Kidney tubule cell (primary cell): ENCODE data around the gene MAP1A.
"Not testable (repeated sequence)": the region's sequence is repeated elsewhere in the genome, so short reads cannot be mapped to it uniquely, and the experiment has no call there.

Source experiments
- DNase-seq: peaks from one replicate; pipeline ENCODE4 v3.0.0-alpha.2; 2018; ENCODE audit warnings: low spot score

Gene MAP1A

DNA sequence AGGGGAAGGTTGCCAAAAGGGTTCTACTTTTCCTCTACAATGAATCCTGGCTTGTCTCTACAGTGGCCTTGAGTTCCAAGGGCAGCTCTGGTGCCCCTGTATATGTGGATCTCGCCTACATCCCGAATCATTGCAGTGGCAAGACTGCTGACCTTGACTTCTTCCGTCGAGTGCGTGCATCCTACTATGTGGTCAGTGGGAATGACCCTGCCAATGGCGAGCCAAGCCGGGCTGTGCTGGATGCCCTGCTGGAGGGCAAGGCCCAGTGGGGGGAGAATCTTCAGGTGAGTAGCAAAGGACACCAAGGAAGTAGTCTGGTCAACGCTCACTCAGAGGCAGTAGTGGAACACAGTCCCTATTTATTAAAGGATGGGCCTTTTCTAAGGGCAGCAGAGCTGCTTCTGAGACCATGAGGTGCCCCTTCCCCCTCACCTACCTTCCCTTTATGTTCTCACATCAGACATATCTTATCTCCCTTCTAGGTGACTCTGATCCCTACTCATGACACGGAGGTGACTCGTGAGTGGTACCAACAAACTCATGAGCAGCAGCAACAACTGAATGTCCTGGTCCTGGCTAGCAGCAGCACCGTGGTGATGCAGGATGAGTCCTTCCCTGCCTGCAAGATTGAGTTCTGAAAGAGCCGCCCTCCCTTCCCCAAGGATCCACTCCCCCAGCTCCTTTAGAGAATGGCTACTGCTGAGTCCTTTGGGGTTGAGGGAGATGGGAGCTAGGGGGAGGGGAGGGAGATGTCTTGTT, 12.4 kb downstream of the MAP1A start:
- peak; percentile 46 for DNase-seq

DNA sequence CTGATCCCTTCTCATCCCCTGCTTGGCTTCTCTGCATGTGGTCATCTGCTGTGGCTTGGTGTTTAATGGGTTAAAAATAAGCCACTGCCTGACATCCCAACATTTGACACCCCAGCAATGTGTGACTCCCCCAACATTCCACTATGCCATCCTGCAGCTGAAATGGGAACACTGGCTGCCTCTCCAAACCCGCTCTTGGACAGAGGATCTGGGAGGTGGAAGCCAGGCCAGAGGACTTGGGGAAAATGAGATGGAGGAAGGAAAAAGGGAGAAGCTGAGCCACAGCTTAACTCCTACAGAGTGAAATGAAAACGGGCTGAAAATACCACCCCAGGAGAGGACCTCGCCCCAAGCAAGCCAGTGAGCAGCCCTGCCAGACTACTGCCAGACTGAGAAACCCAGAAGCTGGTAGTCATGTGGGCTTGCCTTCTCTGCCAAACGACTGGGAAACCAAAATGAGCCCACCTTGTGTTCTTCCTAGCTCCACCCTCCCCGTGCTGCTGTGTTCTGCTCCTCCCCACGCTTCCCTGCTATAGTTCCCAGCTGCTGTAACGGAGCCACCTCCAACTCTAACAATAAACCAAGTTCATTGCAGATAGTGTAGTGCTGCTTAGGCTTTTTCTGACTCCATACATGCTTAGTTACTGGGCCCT, 13.7 kb downstream of the MAP1A start:
- no peak for DNase-seq

DNA sequence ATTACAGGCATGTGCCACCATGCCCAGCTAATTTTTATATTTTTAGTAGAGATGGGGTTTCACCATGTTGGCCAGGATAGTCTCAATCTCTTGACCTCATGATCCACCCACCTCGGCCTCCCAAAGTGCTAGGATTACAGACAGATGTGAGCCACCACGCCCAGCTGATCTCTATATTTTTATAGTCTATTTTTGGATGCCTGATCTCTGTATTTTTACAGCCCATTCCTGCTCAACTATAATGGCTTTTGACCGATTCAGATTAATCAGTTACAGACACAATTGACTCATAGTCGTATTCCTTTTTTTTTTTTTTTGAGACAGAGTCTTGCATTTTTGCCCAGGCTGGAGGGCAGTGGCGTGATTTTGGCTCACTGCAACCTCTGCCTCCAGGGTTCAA, 15.4 kb downstream of the MAP1A start:
- peak; percentile 76 for DNase-seq

DNA sequence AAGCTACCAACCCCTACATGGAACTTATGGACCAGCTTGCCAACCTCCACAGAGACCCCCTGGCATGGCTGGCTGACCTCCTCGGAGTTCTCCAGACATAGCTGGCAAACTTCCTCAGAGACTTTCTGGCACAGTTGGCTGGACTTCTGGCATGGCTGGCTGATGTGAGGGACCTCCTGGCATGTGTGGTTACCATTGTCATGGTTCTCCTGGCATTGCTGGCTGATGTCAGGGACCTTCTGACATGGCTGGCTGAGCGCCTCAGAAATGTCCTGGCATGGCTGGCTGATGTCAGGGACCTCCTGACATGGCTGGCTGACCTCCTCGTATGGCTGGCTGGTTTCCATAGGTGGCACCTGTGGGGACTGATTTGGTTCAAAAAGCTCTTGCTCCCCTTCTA, 17.5 kb downstream of the MAP1A start:
- DNase-seq: peak; percentile 86

DNA sequence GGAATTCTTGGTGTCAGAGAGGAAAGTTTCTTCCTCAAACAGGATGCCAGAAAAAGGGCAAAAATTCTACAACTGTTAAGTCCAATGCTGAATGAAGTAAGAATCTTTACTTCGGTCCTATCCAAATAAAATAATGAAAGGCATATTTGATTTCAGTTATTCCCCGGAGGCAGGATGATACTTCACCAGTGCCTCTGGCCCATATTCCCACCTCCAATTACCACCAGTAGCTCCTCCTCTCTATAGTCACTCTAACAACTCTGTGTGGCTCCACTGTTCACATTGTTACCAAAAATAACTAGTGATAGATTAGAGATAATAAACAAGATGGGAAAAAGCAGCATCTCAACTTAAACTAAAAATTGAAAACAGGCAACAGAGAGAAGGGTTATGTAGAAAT, 20.7 kb downstream of the MAP1A start:
- DNase-seq: no peak

DNA sequence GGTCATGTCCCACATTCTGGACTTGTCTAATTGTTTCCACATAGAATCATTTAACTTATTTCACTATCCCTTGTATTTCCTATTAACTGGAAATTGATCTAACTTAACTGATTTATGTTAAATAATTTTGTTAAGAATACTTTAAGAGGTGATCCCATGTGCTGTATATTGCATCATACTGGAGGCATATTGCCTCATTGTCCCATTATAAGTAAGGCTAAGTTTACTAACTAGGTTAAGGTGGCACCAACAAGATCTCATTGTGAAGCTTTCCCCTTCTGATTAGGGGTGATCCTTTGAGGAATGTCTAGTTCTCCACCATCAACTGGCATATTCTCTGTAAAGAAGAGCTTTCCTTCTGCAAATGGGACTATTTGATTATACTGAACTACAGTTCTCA, 24.4 kb downstream of the MAP1A start:
- no peak for DNase-seq

DNA sequence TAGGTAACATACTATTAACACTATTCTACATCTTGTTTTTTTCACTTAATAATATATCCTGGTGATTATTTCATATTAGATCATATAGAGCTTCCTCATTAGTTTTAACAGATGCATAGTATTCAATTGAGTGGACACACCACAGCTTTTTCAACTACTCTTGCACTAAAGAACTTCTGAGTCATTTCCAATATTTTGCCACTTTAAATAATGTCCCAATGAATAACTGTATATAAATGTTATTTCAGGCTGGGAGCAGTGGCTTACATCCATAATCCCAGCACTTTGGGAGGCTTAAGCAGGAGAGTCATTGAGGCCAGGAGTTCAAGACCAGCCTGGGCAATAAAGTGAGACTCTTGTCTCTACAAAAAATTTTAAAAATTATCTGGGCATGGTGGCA, 26.9 kb downstream of the MAP1A start:
- no peak for DNase-seq

DNA sequence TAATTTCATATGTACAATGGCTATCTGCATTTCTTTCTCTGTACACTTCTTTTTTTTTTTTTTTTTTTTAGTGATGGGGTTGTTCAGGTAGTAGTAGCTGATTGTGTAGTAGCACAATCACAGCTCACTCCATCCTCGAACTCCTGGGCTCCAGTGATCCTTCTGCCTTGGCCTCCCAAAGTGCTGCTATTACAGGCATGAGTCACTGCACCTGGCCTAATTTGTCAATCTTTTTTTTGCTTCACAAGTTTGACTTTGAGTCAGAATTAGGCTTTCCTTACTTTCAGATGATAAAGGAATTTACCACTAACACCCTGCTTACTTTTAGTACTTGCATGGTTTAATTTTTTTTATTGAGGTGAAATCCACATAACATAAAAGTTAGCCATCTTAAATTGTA, 28.0 kb downstream of the MAP1A start:
- no peak for DNase-seq

DNA sequence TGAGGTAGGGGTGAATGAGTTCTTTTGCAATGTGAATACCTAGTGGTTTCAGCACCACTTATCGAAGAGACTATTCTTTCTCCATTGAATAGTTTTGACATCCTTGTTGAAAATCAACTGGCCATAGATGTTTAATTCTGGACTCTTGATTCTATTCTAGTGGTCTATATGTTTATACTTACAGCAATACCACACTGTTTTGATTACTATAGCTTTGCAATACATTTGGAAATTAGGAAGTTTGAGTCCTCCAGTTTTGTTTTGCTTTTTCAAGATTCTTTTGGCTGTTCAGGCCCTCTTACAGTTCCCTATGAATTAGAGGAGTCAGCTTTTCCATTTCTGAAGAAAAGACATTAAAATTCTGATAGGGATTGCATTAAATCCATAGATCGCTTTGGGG, 30.1 kb downstream of the MAP1A start:
- DNase-seq: no peak

DNA sequence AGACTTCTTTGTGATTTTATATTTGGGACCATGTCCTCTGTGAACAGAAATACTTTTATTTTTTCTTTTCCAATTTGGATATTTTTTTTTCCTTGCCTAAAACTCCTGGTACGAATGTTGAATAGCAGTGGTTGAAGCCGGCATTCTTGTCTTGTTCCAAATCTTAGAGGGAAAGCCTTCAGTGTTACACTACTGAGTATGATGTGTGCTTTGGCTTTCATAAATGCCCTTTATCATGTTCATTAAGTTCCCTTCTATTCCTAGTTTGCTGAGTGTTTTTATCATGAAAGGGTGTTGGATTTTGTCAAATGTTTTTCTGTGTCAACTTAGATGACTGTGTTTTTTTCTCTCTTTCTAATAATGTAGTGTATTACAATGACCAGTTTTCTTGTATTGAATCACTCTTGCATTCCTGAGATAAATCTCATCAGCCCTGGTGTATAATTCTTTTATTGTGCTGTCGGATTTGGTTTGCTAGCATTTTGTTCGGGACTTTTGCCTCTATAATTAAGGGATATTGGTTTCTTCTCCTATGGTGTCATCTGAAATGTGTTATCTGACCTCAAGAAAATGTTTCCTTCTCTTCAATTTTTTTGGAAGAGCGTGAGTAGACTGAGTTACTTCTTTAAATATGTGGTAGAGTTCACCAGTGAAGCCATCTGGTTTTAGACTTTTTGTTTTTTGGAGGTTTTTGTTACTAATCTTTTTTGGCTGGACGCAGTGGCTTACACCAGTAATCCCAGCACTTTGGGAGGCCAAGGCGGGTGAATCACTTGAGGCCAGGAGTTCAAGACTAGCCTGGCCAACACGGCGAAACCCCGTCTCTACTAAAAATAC, 33.3 kb downstream of the MAP1A start:
- DNase-seq: no peak

DNA sequence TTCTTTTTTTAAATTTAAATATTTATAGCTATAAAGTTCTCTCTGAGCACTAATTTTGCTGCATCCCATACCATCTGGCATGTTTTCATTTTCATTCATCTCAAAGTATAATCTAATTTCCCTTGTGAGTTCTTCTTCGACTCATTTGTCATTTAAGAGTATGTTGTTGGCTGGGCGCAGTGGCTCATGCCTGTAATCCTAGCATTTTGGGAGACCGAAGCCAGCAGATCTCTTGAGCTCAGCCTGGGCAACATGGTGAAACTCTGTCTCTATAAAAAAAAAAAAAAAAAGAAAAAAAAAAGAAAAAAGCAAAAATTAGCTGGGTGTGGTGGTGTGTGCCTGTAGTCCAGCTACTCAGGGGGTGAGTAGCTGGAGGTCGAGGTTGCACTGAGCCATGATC, 34.8 kb downstream of the MAP1A start:
- DNase-seq: no peak

DNA sequence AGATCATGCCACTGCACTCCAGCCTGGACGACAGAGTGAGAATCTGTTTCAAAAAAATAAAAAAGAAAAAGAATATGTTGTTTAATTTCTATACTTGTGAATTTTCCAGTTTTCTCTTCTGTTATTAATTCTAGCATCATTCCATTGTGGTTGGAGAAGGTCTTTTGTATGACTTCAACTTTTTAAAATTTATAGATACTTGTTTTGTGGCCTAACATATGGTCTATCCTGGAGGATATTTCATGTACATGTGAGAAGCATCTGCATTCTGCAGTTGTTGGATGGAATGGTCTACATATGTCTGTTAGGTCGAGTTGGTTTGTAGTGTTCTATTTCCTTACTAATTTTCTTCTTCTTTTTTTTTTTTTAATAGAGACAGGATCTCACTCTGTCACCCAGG, 35.6 kb downstream of the MAP1A start:
- no peak for DNase-seq

DNA sequence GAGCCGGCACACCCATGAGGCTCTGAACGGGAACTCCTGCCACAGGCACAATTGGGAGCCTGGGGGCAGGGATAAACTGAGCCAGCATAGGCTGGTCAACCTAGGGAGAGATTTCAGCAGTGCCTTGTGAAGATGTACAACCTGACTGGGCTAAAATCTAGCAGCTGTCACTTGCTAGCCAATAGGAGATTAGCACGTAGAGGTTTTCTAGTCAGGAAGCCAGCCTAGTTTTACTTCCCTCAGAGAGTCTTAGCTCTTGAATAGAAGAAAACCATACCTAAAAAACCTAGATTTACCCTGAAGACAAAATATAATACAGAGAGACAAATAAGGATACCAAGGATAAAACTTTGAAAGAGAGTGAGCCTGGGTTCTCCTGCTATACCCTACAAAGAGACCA, 45.3 kb downstream of the MAP1A start:
- not testable (repeated sequence) for DNase-seq

DNA sequence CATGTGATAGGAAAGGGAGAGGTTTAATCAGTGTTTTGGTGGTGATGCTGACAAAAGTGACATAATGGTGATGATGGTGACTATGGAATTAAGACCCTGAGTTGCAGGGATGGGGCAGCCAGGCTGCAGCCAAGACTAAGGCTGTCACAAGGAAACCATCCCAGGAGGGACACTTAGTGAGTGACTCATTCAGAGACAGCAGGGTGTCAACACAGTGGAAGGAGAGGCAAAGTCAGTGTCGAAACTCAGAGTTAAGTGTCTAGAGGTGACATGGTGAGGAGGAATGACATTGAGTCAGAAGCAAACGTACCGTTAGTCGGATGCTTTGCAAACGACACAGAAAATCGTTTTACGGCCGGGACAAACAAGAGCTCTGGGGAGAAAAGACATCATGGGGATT, 46.4 kb downstream of the MAP1A start:
- DNase-seq: not testable (repeated sequence)

DNA sequence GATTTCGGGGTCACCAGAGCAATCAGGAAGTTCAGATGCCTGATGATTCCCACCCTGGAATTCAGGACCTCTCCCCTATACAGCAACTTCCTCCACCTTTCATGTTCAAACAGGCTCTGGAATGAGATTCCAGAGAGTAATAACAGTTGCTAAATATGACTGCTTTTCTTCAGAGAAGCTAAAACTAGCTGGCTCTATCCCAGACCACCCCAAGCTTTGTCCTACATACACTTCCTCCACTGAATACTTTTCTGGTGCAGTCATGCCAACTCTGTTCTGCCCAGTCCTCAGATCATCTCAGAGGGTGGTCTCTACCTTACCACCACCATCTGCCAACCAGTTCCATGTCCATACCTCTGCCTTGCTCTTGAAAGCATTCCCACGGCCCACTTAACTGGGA, 49.2 kb downstream of the MAP1A start:
- not testable (repeated sequence) for DNase-seq

DNA sequence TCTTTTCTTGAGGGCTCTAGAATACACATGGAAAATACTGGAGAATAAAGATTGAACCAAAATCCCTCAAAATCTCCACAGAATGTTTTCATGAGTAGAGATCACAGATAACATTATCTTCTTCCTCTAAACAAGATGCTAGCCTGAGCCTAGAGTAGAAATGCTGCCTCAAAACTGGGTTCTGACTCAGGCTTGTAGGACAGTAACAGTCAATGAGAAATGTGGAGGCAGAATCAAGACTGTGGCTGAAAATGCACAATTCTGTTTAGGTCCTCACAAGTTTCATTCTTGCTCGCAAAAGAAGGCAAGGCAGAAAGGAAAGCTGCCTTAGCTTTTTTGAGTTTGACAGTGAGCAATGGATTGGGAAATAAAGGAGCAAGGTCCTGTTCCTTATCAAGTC, 57.2 kb downstream of the MAP1A start:
- not testable (repeated sequence) for DNase-seq
